ENCODE data around the gene DDIT3.

GRCh38 chr12:57525615-57526383, 5.5 kb upstream of the DDIT3 start:
- TF ChIP-seq EZH2phosphoT487 (IDR thresholded peaks at IDR 0.05; ENCODE audit: insufficient read depth, low read depth) (no peak), EZH2 (IDR thresholded peaks at IDR 0.05; ENCODE audit: insufficient read depth, poor library complexity, severe bottlenecking) (no peak)

Measured in GM23248 (cell line).